ENCODE measurements around the gene THY1.
"Not testable (repeated sequence)": the region's sequence is repeated elsewhere in the genome, so short reads cannot be mapped to it uniquely, and the experiment has no call there.

The THY1 gene

DNA sequence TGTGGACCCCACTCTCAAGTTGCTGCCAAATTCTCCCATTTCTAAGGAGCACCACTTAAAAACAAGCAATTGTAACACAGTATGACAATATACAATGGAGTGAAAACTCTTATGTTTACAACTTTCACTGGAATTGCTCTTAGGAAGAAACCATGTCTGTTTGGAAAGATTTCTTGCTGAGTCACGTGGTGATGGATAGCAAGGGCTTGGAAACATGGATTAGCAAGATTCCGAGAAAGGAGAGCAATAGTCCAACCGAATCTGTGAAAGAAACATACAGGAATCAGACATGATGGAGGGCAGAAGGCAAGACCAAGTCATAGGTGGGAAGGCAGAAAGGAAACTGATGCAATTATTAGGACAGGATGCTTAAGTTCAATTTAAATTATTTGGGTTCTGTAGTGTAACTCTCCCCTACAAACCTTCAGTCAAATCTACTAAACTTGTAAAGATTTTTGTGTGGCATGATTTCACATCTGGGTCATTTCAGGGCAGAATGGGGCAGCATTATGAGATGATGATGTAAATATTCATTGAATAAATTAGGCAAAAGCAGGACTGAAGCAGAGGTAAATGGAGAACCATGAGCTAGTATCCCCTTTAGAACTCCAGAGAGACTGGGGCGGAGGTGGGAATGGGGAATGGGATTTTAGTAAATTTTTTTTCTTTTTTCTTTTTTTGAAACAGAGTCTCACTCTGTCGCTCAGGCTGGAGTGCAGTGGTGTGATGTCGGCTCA lies 27.8 kb upstream of the THY1 start:
- Mint-ChIP-seq H3K27me3 (peaks cover 20% of the 10 kb centered on the region), H3K4me3 (no peak overlapping the region), H3K36me3 (ENCODE audit: low read depth) (no peaks in the 10 kb centered on the region), H3K4me1 (ENCODE audit: low read depth) (no peaks in the 10 kb centered on the region), H3K27ac (no peak overlapping the region), H3K9me3 (no peaks in the 10 kb centered on the region)
- intact Hi-C loops (cut with micrococcal nuclease): no loop called here

DNA sequence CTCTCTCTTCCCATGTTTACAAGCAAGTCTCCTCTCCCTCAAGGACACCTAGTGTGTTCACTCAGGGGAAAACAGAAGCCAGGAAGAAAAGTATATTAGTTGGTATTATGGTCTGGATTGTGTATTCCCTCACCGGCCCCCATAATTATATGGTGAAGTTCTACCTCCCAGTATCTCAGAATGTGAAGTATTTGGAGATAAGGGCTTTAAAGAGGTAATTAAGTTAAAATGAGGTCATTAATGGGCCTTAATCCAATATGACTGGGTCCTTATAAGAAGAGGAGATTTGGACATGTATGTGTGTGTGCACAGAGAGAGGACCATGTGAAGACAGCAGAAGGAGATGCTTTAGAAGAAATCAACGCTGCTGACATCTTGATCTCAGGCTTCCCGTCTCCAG lies 26.5 kb upstream of the THY1 start:
- intact Hi-C loops (cut with micrococcal nuclease): no loop called here
- Mint-ChIP-seq H3K4me3 (no peak overlapping the region), H3K9me3 (no peaks in the 10 kb centered on the region), H3K36me3 (ENCODE audit: low read depth) (no peaks in the 10 kb centered on the region), H3K27ac (no peak overlapping the region), H3K27me3 (peaks cover 17% of the 10 kb centered on the region), H3K4me1 (ENCODE audit: low read depth) (no peaks in the 10 kb centered on the region)

DNA sequence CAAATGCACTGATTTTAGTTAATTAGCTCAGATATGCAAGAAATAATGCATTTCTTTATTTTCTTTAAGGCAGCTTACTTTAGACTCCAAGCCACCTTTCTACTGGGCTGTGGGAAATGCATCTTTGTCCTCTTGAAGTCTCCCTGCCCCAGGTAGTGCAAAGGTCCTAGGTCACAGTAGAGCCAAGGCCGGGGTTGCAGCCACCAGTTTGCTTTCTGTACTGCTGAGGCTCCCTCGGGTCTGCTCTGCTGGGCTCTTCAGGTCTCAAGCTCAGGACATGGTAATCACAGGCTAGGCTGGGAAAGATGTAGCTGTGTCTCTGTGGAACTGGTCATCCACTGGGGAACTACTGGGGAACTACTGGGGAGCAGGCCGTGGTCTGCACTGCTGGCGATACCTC lies 25.4 kb upstream of the THY1 start:
- Mint-ChIP-seq H3K36me3 (ENCODE audit: low read depth) (no peaks in the 10 kb centered on the region), H3K4me1 (ENCODE audit: low read depth) (no peaks in the 10 kb centered on the region), H3K4me3 (no peak overlapping the region), H3K27ac (no peak overlapping the region), H3K9me3 (no peaks in the 10 kb centered on the region), H3K27me3 (peaks cover 13% of the 10 kb centered on the region)
- intact Hi-C loops (cut with micrococcal nuclease): no loop called here

DNA sequence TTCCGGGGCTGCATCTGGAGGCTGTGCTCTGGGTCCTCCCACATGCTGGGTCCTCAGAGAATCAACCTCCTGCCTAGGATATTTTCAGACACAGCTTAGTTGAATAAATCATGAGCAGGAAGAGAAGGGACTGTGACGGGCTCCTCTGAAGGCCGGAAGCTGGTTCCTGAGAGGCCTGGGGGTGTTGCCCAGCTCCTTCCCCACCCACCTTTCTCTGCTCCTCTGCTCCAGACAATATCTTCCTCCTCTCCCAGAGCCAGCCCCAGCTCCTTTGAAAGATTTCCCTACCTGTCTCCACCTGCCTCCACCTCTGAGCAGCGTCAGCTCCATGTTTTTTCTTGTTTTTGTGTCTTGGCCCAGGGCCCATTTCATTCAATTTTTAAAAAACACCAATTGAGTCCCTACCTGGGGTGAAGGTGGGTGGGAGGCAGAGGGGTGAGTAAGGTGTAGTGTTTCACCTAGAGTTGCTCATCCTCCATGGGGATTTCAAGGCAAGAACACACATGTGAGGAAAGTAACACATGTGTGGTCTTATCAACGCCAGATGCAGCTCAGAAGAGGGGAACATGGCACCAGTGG lies 24.8 kb upstream of the THY1 start:
- intact Hi-C loops (cut with micrococcal nuclease): no loop called here
- no peaks in the 10 kb centered on the region for H3K36me3 Mint-ChIP-seq (ENCODE audit: low read depth)
- no peak overlapping the region for H3K27ac Mint-ChIP-seq
- peaks cover 12% of the 10 kb centered on the region for H3K27me3 Mint-ChIP-seq
- no peaks in the 10 kb centered on the region for H3K9me3 Mint-ChIP-seq
- no peak overlapping the region for H3K4me3 Mint-ChIP-seq
- H3K4me1 Mint-ChIP-seq (ENCODE audit: low read depth): no peaks in the 10 kb centered on the region

DNA sequence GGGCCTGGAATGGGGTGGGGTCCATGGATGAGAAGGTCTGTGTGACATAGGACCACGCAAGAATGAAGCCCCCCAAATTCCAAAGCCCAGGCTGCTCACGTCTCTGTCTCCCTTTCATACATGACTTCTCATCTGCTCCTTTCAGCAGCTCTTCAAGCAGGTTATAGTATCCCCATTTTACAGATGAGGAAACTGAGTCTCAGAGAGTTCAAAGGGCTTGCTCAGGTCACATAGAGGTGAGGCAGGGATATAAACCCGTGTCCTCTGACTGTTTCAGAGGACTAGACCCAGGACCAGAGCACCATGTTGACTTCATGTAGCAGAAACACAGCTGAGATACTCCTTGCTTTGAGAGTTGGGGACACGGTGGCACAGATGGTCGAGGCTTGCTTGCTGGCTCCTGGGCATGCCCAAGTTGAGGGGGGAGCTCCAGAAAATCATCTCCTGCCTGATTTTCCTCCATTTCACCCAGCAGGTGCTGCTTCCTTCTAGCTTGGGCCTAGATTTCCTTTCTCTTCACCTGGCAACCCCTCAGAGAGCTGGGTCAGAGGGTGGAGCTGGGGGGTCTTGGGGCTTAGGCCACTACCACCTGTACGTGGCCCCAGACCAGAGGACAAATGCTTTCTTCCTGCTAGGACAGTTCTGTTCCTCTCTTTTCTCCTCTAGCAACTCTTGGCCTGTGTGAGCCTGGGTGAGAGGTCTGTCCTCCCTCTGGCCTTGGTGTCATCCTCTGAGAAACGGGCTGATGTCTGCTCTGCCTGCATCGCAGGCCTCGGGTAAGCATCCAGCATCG lies 24.1 kb upstream of the THY1 start:
- intact Hi-C loops (cut with micrococcal nuclease): no loop called here
- no peak overlapping the region for H3K4me3 Mint-ChIP-seq
- peaks cover 12% of the 10 kb centered on the region for H3K27me3 Mint-ChIP-seq
- H3K4me1 Mint-ChIP-seq (ENCODE audit: low read depth): no peaks in the 10 kb centered on the region
- no peak overlapping the region for H3K27ac Mint-ChIP-seq
- no peaks in the 10 kb centered on the region for H3K9me3 Mint-ChIP-seq
- H3K36me3 Mint-ChIP-seq (ENCODE audit: low read depth): no peaks in the 10 kb centered on the region

DNA sequence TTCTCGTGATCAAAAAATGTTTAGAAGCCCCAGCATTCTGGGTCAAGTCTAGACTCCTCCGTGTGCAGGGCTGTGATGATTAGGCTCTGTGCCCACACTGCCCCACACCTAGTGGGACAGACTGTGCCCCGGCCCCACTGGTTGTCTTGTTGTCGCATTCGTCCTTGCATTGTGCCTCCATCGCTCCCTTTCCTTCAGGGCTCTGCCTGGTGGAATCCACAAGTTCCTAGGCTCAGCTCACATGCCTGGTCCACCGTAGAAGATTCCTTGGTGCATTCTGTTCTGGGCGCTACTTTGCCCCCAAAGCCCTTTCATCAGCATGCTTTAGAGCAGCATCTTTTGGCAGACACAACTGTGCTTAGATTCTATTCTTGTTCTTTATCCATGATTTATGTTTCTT lies 23.5 kb upstream of the THY1 start:
- no peaks in the 10 kb centered on the region for H3K4me1 Mint-ChIP-seq (ENCODE audit: low read depth)
- H3K27ac Mint-ChIP-seq: no peak overlapping the region
- intact Hi-C loops (cut with micrococcal nuclease): no loop called here
- H3K9me3 Mint-ChIP-seq: no peaks in the 10 kb centered on the region
- H3K27me3 Mint-ChIP-seq: peaks cover 9% of the 10 kb centered on the region
- H3K4me3 Mint-ChIP-seq: no peak overlapping the region
- H3K36me3 Mint-ChIP-seq (ENCODE audit: low read depth): no peaks in the 10 kb centered on the region

DNA sequence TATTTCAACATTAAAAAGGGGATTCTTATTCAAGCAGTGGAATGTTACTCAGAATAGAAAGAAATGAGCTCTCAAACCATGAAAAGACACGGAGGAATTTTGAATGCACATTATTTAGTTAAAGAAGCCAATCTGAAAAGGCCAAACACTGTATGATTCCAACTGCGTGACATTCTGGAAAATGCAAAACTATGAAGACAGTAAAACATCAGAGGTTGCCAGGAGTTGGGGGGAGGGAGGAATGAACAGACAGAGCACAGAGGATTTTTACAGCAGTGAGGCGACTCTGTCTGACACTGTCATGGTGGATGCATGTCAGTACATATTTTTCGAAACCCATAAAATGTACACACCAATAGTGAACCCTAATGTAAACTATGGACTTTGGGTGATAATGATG lies 22.9 kb upstream of the THY1 start:
- Mint-ChIP-seq H3K9me3 (no peaks in the 10 kb centered on the region), H3K27me3 (peaks cover 9% of the 10 kb centered on the region), H3K4me3 (no peak overlapping the region), H3K36me3 (ENCODE audit: low read depth) (no peaks in the 10 kb centered on the region), H3K27ac (no peak overlapping the region), H3K4me1 (ENCODE audit: low read depth) (no peaks in the 10 kb centered on the region)
- intact Hi-C loops (cut with micrococcal nuclease): no loop called here

DNA sequence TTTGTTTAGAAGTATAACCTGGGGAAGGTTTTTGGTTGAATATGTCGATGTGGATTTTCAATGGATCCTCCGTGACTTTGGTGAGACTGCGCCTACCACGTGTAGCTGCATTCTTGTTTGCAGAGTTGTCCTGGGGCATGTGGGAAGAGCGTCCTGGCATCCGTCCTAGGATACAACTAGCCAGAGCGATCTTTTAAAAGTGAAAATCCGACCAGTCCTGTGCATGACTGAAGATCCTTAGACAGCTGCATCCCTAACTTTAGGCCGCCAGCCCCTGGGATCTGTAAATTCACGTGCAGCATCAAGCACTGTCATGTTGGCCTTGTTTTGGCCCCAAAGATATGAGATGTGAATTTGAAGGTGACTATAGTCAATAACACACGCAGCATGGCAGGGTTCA lies 22.4 kb upstream of the THY1 start:
- intact Hi-C loops (cut with micrococcal nuclease): no loop called here
- H3K27ac Mint-ChIP-seq: no peak overlapping the region
- H3K9me3 Mint-ChIP-seq: no peaks in the 10 kb centered on the region
- H3K4me3 Mint-ChIP-seq: no peak overlapping the region
- peaks cover 11% of the 10 kb centered on the region for H3K27me3 Mint-ChIP-seq
- H3K4me1 Mint-ChIP-seq (ENCODE audit: low read depth): no peaks in the 10 kb centered on the region
- H3K36me3 Mint-ChIP-seq (ENCODE audit: low read depth): no peaks in the 10 kb centered on the region

DNA sequence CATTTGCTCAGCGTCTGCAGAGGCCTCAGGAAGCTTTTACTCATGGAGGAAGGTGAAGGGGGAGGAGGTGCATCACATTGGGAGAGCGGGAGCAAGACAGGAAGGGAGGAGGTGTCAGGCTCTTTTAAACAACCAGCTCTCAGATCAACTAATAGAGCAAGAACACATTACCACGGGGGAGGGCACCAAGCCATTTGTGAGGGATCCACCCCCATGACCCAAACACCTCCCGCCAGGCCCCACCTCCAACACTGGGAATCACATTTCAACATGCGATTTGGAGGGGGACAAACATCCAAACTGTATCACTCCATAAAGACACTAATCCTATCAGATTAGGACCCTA lies 18.9 kb upstream of the THY1 start:
- H3K4me3 Mint-ChIP-seq: no peak overlapping the region
- no peaks in the 10 kb centered on the region for H3K4me1 Mint-ChIP-seq (ENCODE audit: low read depth)
- H3K36me3 Mint-ChIP-seq (ENCODE audit: low read depth): no peaks in the 10 kb centered on the region
- H3K27me3 Mint-ChIP-seq: peaks cover 3% of the 10 kb centered on the region
- no peak overlapping the region for H3K27ac Mint-ChIP-seq
- H3K9me3 Mint-ChIP-seq: no peaks in the 10 kb centered on the region
- intact Hi-C loops (cut with micrococcal nuclease): no loop called here

DNA sequence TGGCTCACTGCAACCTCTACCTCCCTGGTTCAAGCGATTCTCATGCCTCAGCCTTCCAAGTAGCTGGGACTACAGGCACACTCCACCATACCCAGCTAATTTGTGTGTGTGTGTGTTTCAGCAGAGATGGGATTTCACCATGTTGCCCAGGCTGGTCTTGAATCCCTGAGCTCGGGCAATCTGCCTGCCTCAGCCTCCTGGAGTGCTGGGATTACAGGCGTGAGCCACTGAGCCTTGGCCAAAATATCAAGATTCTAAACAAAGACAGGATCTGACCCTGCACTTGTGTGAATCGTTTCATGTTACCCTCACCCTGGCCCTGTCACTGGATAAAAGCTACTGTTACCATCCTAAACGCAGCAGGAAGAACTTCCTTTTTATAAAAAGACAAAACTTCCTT lies 15.6 kb upstream of the THY1 start:
- no peak overlapping the region for H3K27ac Mint-ChIP-seq
- H3K27me3 Mint-ChIP-seq: peaks cover 6% of the 10 kb centered on the region
- no peaks in the 10 kb centered on the region for H3K9me3 Mint-ChIP-seq
- no peaks in the 10 kb centered on the region for H3K36me3 Mint-ChIP-seq (ENCODE audit: low read depth)
- intact Hi-C loops (cut with micrococcal nuclease): no loop called here
- no peak overlapping the region for H3K4me3 Mint-ChIP-seq
- no peaks in the 10 kb centered on the region for H3K4me1 Mint-ChIP-seq (ENCODE audit: low read depth)

DNA sequence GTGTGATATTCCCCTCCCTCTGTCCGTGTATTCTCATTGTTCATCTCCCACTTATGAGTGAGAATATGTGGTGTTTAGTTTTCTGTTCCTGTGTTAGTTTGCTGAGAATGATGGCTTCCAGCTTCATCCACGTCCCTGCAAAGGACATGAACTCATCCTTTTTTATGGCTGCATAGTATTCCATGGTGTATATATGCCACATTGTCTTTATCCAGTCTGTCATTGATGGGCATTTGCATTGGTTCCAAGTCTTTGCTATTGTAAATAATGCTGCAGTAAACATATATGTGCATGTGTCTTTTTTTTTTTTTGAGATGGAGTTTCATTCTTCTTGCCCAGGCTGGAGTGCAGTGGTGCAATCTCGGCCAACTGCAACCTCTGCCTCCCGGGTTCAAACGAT lies 14.5 kb upstream of the THY1 start:
- H3K4me1 Mint-ChIP-seq (ENCODE audit: low read depth); H3K9me3 Mint-ChIP-seq; intact Hi-C loops (cut with micrococcal nuclease); H3K27ac Mint-ChIP-seq; H3K27me3 Mint-ChIP-seq; H3K4me3 Mint-ChIP-seq; H3K36me3 Mint-ChIP-seq (ENCODE audit: low read depth): not testable (repeated sequence)

DNA sequence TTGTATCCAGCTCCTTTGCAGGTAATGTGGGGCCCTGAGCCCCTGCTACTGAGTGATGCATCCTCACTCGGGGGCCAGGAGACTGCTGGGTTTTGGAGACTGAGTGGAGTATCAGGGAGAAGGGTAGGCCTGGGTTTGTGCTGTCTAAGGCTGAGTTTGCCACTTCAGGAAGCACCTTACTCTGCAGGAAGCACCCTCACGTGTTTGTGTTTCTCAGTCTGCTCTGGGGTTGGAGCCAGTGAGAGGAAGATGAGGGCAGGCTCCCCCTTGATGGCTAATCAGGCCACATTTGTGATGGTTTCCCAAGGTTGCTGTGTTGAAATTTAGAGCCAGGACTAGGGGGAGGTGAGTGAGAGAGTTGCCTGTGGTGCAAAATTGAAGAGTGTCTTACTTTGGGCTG lies 13.7 kb upstream of the THY1 start:
- no peaks in the 10 kb centered on the region for H3K4me1 Mint-ChIP-seq (ENCODE audit: low read depth)
- no peak overlapping the region for H3K4me3 Mint-ChIP-seq
- intact Hi-C loops (cut with micrococcal nuclease): no loop called here
- peaks cover 11% of the 10 kb centered on the region for H3K27me3 Mint-ChIP-seq
- H3K27ac Mint-ChIP-seq: no peak overlapping the region
- H3K36me3 Mint-ChIP-seq (ENCODE audit: low read depth): no peaks in the 10 kb centered on the region
- H3K9me3 Mint-ChIP-seq: no peaks in the 10 kb centered on the region

DNA sequence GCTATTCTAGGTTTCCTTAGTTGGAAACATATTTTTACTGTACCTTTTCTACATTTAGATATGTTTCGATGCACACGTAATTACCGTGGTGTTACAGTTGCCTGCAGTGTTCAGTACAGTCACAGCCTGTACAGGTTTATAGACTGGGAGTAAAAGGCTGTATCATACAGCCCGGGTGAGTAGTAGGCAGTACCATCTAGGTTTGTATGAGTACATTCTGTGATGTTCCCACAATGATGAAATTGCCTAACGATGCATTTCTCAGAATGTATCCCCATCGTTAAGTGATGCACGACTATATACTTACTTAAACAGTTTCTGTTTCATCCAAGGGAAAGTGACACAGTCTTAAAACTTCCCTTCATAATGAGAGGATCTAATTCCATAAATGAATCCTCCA lies 13.1 kb upstream of the THY1 start:
- H3K4me1 Mint-ChIP-seq (ENCODE audit: low read depth): no peaks in the 10 kb centered on the region
- H3K27ac Mint-ChIP-seq: no peak overlapping the region
- no peaks in the 10 kb centered on the region for H3K36me3 Mint-ChIP-seq (ENCODE audit: low read depth)
- no peak overlapping the region for H3K4me3 Mint-ChIP-seq
- peaks cover 15% of the 10 kb centered on the region for H3K27me3 Mint-ChIP-seq
- H3K9me3 Mint-ChIP-seq: no peaks in the 10 kb centered on the region
- intact Hi-C loops (cut with micrococcal nuclease): no loop called here

DNA sequence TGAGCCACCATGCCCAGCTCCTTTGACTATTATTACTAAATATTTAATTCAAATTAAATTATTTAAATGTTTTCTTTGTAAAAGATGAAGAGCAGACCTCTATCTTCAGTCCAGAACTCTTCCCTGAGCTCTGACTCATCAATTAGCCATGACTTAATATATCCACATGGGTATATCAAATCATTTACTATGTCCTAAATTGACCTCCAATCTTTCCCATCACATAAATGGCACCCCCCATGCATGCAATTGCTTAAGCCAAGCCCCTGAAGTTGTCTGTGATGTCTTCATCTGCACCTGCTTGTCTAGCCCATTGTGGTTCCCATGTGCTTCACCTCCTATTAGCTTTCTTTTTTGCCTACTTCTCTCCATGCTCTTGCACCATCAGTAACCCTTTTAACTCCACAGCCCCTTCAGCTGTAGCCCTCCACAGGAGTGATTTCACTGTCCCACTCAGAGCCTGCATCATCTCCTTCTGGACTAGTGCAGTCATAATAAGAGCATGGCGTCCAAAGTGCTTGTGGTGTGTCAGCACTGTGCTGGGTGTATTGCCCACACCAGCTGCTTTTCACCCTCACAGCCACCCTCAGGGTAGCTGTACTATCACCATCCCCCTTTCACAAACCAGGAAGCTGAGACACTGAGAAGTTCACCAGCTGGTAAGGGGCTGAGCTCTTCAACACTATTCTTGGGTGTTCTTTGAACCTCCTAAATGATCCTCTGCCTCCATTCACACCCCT lies 11.8 kb upstream of the THY1 start:
- Mint-ChIP-seq H3K9me3 (no peaks in the 10 kb centered on the region), H3K4me1 (ENCODE audit: low read depth) (no peaks in the 10 kb centered on the region), H3K27me3 (peaks cover 18% of the 10 kb centered on the region), H3K36me3 (ENCODE audit: low read depth) (no peaks in the 10 kb centered on the region), H3K4me3 (no peak overlapping the region), H3K27ac (no peak overlapping the region)
- intact Hi-C loops (cut with micrococcal nuclease): no loop called here
